T-helper 17 cell (primary cell): Measurements from ENCODE around the gene RBKS. TPM values are rescaled to one million over a fixed set of nuclear protein-coding genes. Genes with fewer than 3 reads are reported as not detected.
A peak's percentile ranks its signal among the peaks of the same experiment; 100 is the strongest.
"Not testable (repeated sequence)": the region's sequence is repeated elsewhere in the genome, so short reads cannot be mapped to it uniquely, and the experiment has no call there.

Source experiments
- ATAC-seq: fragments of 150-1000 bp; cut with Tn5 transposase; 2 replicates; pipeline ENCODE4 v1.10.0; 2021; ENCODE audit warnings: mild to moderate bottlenecking, moderate library complexity
- DNase-seq, 3 donors: peaks; one replicate each; pipeline versions ENCODE4 v3.0.0 to v3.0.0-alpha.2; 2020 to 2021
- H3K9me3 ChIP-seq: one replicate; pipeline ENCODE4 v1.7.0; 2013; ENCODE audit warnings: low read length, mild to moderate bottlenecking; ENCODE audit not compliant: control insufficient read depth, poor library complexity, severe bottlenecking
- H3K27ac Mint-ChIP-seq: one replicate; pipeline ENCODE4 v1.8.0; 2022; ENCODE audit warnings: mild to moderate bottlenecking, moderate library complexity, mixed read lengths
- H3K27me3 Mint-ChIP-seq: one replicate; pipeline ENCODE4 v1.8.0; 2022; ENCODE audit warnings: mixed read lengths
- H3K36me3 Mint-ChIP-seq: one replicate; pipeline ENCODE4 v1.8.0; 2022; ENCODE audit warnings: low read depth, mixed read lengths
- H3K4me1 Mint-ChIP-seq: one replicate; pipeline ENCODE4 v1.8.0; 2022; ENCODE audit warnings: mild to moderate bottlenecking, mixed read lengths
- H3K4me3 Mint-ChIP-seq: one replicate; pipeline ENCODE4 v1.8.0; 2022; ENCODE audit warnings: mild to moderate bottlenecking, moderate library complexity, mixed read lengths
- total RNA-seq, 4 donors: library from RNA in 2 of 4; stranded (reverse) in 2 of 4; gene quantifications; one replicate each; pipeline ENCODE4 v1.2.3 and lab custom pipeline; 2022 to 2026

The RBKS gene
- total RNA-seq, 2 donors from 2014 or later: 7.0 to 8.2 TPM

DNA sequence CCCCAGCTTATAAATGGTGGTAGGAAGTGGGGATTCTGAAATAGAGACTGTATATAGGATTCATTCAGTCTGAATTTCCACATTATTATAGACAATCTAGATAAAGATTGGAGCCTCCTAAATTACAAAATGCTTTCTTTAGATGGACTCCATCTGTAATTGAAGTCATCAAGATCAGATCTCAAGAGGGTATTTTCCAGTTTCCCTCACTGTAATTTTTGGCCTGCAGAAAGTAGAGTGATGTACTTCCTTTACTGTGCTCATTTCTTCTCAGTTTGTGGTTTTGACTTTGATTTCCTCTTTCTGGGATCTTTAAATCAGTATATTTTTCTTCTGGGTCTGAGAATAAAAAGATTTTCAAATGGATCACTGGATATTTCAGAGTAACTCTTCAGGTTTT, 7.5 kb upstream of the RBKS start:
- DNase-seq (no peak), ATAC-seq (peak; percentile 80)
- H3K27ac Mint-ChIP-seq: peak overlapping the region; percentile 98
- H3K4me1 Mint-ChIP-seq: peaks cover 25% of the 10 kb centered on the region
- H3K27me3 Mint-ChIP-seq: no peaks in the 10 kb centered on the region
- H3K9me3 ChIP-seq: no peaks in the 10 kb centered on the region
- H3K36me3 Mint-ChIP-seq: peaks cover 5% of the 10 kb centered on the region
- H3K4me3 Mint-ChIP-seq: no peak overlapping the region

- Mint-ChIP-seq H3K4me3 (no peak overlapping the region), H3K27me3 (no peaks in the 10 kb centered on the region), H3K36me3 (peaks cover 2% of the 10 kb centered on the region), H3K4me1 (peaks cover 50% of the 10 kb centered on the region), H3K27ac (peak overlapping the region; percentile 98)
- no peak for DNase-seq
- no peak for ATAC-seq
- no peaks in the 10 kb centered on the region for H3K9me3 ChIP-seq
Observed at GRCh38 chr2:27893006-27893405, 2.8 kb upstream of the RBKS start.

GRCh38 chr2:27891673-27892105, 1.5 kb upstream of the RBKS start:
- DNase-seq: no peak
- Mint-ChIP-seq H3K27ac (peak overlapping the region; percentile 98), H3K4me1 (peaks cover 41% of the 10 kb centered on the region), H3K4me3 (peak overlapping the region; percentile 95), H3K27me3 (no peaks in the 10 kb centered on the region), H3K36me3 (peaks cover 2% of the 10 kb centered on the region)
- no peak for ATAC-seq
- no peaks in the 10 kb centered on the region for H3K9me3 ChIP-seq

- no peaks in the 10 kb centered on the region for H3K9me3 ChIP-seq
- DNase-seq (peak; percentile 66 to 88 (median 76)), ATAC-seq (peak; percentile 55)
- Mint-ChIP-seq H3K27ac (peak overlapping the region; percentile 98), H3K4me1 (peaks cover 40% of the 10 kb centered on the region), H3K4me3 (peak overlapping the region; percentile 95), H3K36me3 (peaks cover 2% of the 10 kb centered on the region), H3K27me3 (no peaks in the 10 kb centered on the region)
Observed at GRCh38 chr2:27890924-27891672, 911 bp upstream of the RBKS start.

DNA sequence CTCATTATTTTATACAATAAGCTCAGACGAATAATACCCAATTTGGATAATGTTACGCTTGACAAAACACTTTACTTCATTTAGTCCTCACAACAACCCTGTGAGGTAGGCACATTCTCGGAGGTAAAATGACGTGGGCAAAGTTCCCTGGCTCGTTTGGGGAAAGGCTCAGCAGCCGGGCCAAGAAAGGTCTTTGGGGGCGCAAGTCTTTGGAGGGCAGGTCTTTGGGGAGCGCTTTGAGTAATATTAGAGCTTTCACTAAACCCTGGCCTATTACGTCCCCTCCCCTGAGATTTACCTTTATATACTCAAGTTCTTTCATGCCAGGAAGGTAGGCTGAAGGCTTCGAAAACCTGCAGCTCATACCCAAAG, 427 bp downstream of the RBKS start:
- Mint-ChIP-seq H3K36me3 (no peaks in the 10 kb centered on the region), H3K27ac (peak overlapping the region; percentile 98)

DNA sequence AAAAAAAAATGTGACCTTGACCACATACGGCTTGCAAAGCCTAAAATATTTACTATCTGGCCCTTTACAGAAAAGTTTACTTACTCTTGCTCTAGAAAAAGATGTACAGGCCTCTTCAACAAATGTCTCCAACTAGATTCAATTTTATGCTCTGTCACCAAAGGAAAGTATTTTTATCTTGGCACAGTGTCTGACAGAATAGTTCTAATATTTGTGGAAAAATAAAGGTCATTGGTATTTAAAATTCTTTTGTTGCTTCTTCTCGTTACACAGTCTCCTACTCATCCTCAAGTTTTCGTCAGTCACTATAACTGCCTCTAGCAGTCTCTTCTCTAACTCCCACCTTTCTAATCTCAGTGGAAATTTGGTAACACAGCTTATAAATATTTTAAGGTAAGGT, 1.4 kb downstream of the RBKS start:
- Mint-ChIP-seq H3K27me3 (no peaks in the 10 kb centered on the region), H3K36me3 (no peaks in the 10 kb centered on the region), H3K4me3 (no peak overlapping the region), H3K4me1 (peaks cover 33% of the 10 kb centered on the region), H3K27ac (peak overlapping the region; percentile 98)
- DNase-seq: no peak
- no peak for ATAC-seq
- H3K9me3 ChIP-seq: no peaks in the 10 kb centered on the region

More for the DNA sequence above, 427 bp downstream of the RBKS start:
- H3K4me1 Mint-ChIP-seq: peaks cover 40% of the 10 kb centered on the region
- ATAC-seq (no peak), DNase-seq (no peak)
- no peaks in the 10 kb centered on the region for H3K9me3 ChIP-seq
- no peaks in the 10 kb centered on the region for H3K27me3 Mint-ChIP-seq
- peak overlapping the region; percentile 95 for H3K4me3 Mint-ChIP-seq

- no peak for ATAC-seq
- no peak for DNase-seq
- Mint-ChIP-seq H3K27ac (peak overlapping the region; percentile 66), H3K36me3 (no peaks in the 10 kb centered on the region), H3K4me3 (no peak overlapping the region), H3K4me1 (peaks cover 31% of the 10 kb centered on the region), H3K27me3 (no peaks in the 10 kb centered on the region)
- no peaks in the 10 kb centered on the region for H3K9me3 ChIP-seq
Observed at GRCh38 chr2:27887830-27888229, 2.4 kb downstream of the RBKS start.

- no peak overlapping the region for H3K4me3 Mint-ChIP-seq
- H3K27me3 Mint-ChIP-seq: no peaks in the 10 kb centered on the region
- DNase-seq: no peak
- no peaks in the 10 kb centered on the region for H3K9me3 ChIP-seq
- peak overlapping the region; percentile 66 for H3K27ac Mint-ChIP-seq
- peaks cover 25% of the 10 kb centered on the region for H3K4me1 Mint-ChIP-seq
- no peaks in the 10 kb centered on the region for H3K36me3 Mint-ChIP-seq
- ATAC-seq: no peak
Observed at GRCh38 chr2:27887111-27887510, 3.1 kb downstream of the RBKS start.

DNA sequence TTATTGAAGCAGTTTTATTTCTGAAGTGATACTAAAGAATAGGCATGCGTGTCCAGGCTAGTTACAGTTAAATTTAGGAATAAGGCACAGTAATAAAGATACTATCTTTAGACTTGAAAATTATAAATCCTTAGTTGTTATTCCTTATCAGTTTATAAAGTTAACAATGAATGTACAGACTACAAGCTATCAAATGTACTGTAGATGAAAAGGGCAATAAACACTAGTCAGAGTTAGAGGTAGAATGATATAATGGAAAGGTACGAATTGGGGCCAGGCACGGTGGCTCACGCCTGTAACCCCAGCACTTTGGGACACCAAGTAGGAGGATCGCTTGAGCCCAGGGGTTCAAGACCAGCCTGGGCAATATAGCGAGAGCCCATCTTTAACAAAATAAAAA, 3.9 kb downstream of the RBKS start:
- DNase-seq: no peak
- H3K9me3 ChIP-seq: no peaks in the 10 kb centered on the region
- peak overlapping the region; percentile 37 for H3K27ac Mint-ChIP-seq
- no peaks in the 10 kb centered on the region for H3K27me3 Mint-ChIP-seq
- peaks cover 17% of the 10 kb centered on the region for H3K4me1 Mint-ChIP-seq
- H3K36me3 Mint-ChIP-seq: no peaks in the 10 kb centered on the region
- H3K4me3 Mint-ChIP-seq: no peak overlapping the region
- ATAC-seq: no peak

DNA sequence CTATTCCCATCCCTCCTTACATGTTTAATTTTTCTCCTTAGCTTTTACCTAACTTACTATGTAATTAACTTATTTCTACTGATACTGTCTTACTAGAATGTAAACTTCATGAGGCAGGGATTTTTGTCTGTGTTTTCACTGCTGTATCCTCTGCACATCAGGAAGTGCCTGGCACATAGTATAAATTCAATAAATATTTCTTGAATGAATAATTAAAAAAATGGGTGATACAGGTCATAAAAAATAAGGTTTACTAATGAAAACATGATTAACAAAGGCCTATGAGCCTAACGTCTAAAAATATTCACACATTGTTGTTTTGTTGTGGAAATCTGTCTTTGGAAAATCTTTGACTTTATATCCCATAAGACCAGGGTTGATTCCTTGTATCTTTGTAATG, 4.5 kb downstream of the RBKS start:
- peaks cover 11% of the 10 kb centered on the region for H3K4me1 Mint-ChIP-seq
- no peak overlapping the region for H3K4me3 Mint-ChIP-seq
- no peak for ATAC-seq
- no peaks in the 10 kb centered on the region for H3K36me3 Mint-ChIP-seq
- DNase-seq: no peak
- peak overlapping the region; percentile 37 for H3K27ac Mint-ChIP-seq
- H3K9me3 ChIP-seq: no peaks in the 10 kb centered on the region
- H3K27me3 Mint-ChIP-seq: no peaks in the 10 kb centered on the region

- DNase-seq: no peak
- Mint-ChIP-seq H3K36me3 (no peaks in the 10 kb centered on the region), H3K27ac (peak overlapping the region; percentile 37), H3K4me1 (peaks cover 8% of the 10 kb centered on the region), H3K27me3 (no peaks in the 10 kb centered on the region), H3K4me3 (no peak overlapping the region)
- H3K9me3 ChIP-seq: no peaks in the 10 kb centered on the region
- no peak for ATAC-seq
Observed at GRCh38 chr2:27885234-27885633, 5.0 kb downstream of the RBKS start.

GRCh38 chr2:27884601-27885000, 5.6 kb downstream of the RBKS start:
- H3K27me3 Mint-ChIP-seq: no peaks in the 10 kb centered on the region
- peaks cover 1% of the 10 kb centered on the region for H3K4me1 Mint-ChIP-seq
- no peaks in the 10 kb centered on the region for H3K36me3 Mint-ChIP-seq
- no peak overlapping the region for H3K4me3 Mint-ChIP-seq
- ATAC-seq: no peak
- H3K27ac Mint-ChIP-seq: no peak overlapping the region
- DNase-seq: no peak
- no peaks in the 10 kb centered on the region for H3K9me3 ChIP-seq

DNA sequence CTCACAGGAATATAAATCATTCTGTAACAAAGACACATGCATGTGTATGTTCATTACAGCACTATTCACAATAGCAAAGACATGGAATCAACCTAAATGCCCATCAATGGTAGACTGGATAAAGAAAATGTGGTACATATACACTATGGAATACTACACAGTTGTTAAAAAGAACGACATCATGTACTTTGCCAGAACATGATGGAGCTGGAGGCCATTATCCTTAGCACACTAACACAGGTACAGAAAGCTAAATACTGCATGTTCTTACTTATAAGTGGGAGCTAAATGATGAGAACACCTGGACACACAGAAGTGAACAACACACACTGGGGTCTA, 7.6 kb downstream of the RBKS start:
- not testable (repeated sequence) for H3K9me3 ChIP-seq, H3K36me3 Mint-ChIP-seq, ATAC-seq, H3K4me1 Mint-ChIP-seq, H3K4me3 Mint-ChIP-seq, DNase-seq, H3K27me3 Mint-ChIP-seq, H3K27ac Mint-ChIP-seq

DNA sequence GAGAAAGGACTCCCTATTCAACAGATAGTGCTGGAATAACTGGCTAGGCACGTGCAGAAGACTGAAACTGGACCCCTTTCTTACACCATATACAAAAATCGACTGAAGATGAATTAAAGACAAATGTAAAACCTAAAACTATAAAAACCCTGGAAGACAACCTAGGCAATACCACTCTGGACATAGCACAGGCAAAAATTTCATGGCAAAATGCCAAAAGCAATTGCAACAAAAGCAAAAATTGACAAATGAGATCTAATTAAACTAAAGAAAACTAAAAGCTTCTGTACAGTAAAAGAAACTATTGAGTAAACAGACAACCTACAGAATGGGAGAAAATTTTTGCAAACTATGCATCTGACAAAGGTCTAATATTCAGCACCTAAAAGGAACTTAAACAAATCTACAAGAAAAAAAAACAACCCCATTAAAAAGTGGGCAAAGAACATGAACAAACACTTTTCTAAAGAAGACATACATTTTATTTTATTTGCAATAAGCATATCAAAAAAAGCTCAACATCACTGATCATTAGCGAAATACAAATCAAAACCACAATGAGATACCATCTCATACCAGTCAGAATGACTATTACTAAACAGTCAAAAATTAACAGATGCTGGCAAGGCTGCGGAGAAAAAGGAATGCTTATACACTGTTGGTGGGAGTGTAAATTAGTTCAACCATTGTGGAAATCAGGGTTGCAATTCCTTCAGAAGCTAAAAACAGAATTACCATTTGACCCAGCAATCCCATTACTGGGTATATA, 8.2 kb downstream of the RBKS start:
- H3K27ac Mint-ChIP-seq, H3K4me1 Mint-ChIP-seq, H3K27me3 Mint-ChIP-seq, H3K4me3 Mint-ChIP-seq, DNase-seq, H3K36me3 Mint-ChIP-seq, ATAC-seq, H3K9me3 ChIP-seq: not testable (repeated sequence)
